ENCODE results near the gene PPP1R14C. TPM values are rescaled to one million over a fixed set of nuclear protein-coding genes. Genes with fewer than 3 reads are reported as not detected.

Gene PPP1R14C
- total RNA-seq, 1 experiment from 2014 or later = 12.1 TPM

- Histone ChIP-seq H4K20me1 (ENCODE audit: insufficient read depth) (no peaks in the 10 kb centered on the region), H3F3A (ENCODE audit: insufficient read depth, low read depth) (no peaks in the 10 kb centered on the region), H3K79me2 (ENCODE audit: low read depth) (no peaks in the 10 kb centered on the region), H3K4me2 (no peak overlapping the region), H3K27me3 (ENCODE audit: insufficient read depth, low read depth) (no peaks in the 10 kb centered on the region), H3K27ac (no peak overlapping the region), H3K9me3 (ENCODE audit: insufficient read depth, low read depth) (no peaks in the 10 kb centered on the region), H3K4me3 (no peak overlapping the region), H3K36me3 (ENCODE audit: low read depth) (no peaks in the 10 kb centered on the region), H3K9me2 (ENCODE audit: insufficient read depth) (no peaks in the 10 kb centered on the region), H3K4me1 (replicated peaks; ENCODE audit: insufficient read depth) (peaks cover 13% of the 10 kb centered on the region), H2AFZ (no peak overlapping the region)
- intact Hi-C loops (cut with micrococcal nuclease; ENCODE audit: unreplicated experiment) = no loop called here
- BruUV-seq (replicated peaks) = no TSS peak
- CTCF ChIA-PET = no interaction called here
- TF ChIP-seq EZH2 (IDR thresholded peaks at IDR 0.05; ENCODE audit: low read depth) = no peak
- TF ChIP-seq, protein P1, sequence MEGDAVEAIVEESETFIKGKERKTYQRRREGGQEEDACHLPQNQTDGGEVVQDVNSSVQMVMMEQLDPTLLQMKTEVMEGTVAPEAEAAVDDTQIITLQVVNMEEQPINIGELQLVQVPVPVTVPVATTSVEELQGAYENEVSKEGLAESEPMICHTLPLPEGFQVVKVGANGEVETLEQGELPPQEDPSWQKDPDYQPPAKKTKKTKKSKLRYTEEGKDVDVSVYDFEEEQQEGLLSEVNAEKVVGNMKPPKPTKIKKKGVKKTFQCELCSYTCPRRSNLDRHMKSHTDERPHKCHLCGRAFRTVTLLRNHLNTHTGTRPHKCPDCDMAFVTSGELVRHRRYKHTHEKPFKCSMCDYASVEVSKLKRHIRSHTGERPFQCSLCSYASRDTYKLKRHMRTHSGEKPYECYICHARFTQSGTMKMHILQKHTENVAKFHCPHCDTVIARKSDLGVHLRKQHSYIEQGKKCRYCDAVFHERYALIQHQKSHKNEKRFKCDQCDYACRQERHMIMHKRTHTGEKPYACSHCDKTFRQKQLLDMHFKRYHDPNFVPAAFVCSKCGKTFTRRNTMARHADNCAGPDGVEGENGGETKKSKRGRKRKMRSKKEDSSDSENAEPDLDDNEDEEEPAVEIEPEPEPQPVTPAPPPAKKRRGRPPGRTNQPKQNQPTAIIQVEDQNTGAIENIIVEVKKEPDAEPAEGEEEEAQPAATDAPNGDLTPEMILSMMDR (conservative IDR thresholded peaks at IDR 0.05) = no peak
- POLR2A ChIA-PET (ENCODE audit: unreplicated experiment) = no interaction called here
- DNase-seq = no peak
Measured at GRCh38 chr6:150272976-150273315, 130.1 kb downstream of the PPP1R14C start.

DNA sequence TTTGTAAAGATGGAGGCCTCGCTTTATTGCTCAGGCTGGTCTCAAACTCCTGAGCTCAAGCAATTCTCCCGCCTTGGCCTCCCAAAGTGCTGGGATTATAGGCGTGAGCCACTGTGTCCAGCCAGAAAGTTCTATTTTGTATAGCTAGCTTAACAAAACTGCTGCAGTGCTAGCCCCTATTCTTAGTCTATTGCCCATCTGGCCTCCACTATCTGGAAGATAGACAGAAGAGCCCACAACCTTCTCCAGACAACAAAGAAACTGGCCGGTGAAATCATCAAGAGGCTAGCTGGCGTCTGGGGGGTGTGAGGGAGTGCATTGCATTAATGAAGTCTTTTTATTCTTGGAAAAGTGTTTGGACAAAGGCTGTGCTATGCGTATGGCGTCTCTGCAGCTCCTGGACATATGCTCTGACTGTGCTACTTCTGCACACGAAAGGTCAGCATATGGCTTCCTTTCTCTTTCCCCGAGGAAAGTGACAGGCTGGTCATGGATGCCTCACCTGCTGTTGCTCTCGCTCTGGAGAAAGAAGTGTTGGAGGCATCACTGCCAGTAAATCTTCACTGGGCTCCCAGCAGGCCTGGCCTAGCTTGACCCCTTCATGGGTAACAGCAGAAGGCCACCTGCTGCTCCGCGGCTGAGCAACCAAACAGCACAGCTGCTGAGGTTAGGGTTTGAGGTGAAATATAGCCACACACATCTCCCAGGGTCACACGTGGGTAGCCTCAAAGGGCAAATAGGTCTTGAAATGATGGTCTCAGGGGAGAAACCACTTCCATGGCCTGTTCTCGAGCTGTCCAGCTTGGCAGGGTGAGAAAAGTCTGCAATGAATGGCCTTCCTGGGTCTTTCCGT is 130.8 kb downstream of the PPP1R14C start:
- H3K4me2 ChIP-seq = no peak overlapping the region
- ChIA-PET POLR2A (ENCODE audit: unreplicated experiment) (no interaction called here), CTCF (no interaction called here)
- H3K79me2 ChIP-seq (ENCODE audit: low read depth) = no peaks in the 10 kb centered on the region
- TF ChIP-seq, protein P1 (conservative IDR thresholded peaks at IDR 0.05) = no peak
- no peak overlapping the region for H2AFZ ChIP-seq
- H3K27me3 ChIP-seq (ENCODE audit: insufficient read depth, low read depth) = no peaks in the 10 kb centered on the region
- no TSS peak for BruUV-seq (replicated peaks)
- peaks cover 13% of the 10 kb centered on the region for H3K4me1 ChIP-seq (replicated peaks; ENCODE audit: insufficient read depth)
- H3K4me3 ChIP-seq = no peak overlapping the region
- H3K9me2 ChIP-seq (ENCODE audit: insufficient read depth) = no peaks in the 10 kb centered on the region
- no peaks in the 10 kb centered on the region for H4K20me1 ChIP-seq (ENCODE audit: insufficient read depth)
- DNase-seq = no peak
- H3F3A ChIP-seq (ENCODE audit: insufficient read depth, low read depth) = no peaks in the 10 kb centered on the region
- H3K27ac ChIP-seq = no peak overlapping the region
- no peaks in the 10 kb centered on the region for H3K36me3 ChIP-seq (ENCODE audit: low read depth)
- no peaks in the 10 kb centered on the region for H3K9me3 ChIP-seq (ENCODE audit: insufficient read depth, low read depth)
- intact Hi-C loops (cut with micrococcal nuclease; ENCODE audit: unreplicated experiment) = no loop called here

GRCh38 chr6:150275489-150275888 is 132.6 kb downstream of the PPP1R14C start:
- Histone ChIP-seq H3K27me3 (ENCODE audit: insufficient read depth, low read depth) (no peaks in the 10 kb centered on the region), H3K36me3 (ENCODE audit: low read depth) (no peaks in the 10 kb centered on the region), H3F3A (ENCODE audit: insufficient read depth, low read depth) (no peaks in the 10 kb centered on the region), H3K4me2 (no peak overlapping the region), H3K9me3 (ENCODE audit: insufficient read depth, low read depth) (no peaks in the 10 kb centered on the region), H3K4me3 (no peak overlapping the region), H3K4me1 (replicated peaks; ENCODE audit: insufficient read depth) (peaks cover under 1% of the 10 kb centered on the region; the same call in 1 of the 2 replicates), H2AFZ (no peak overlapping the region), H3K27ac (no peak overlapping the region), H3K79me2 (ENCODE audit: low read depth) (no peaks in the 10 kb centered on the region), H3K9me2 (ENCODE audit: insufficient read depth) (no peaks in the 10 kb centered on the region), H4K20me1 (ENCODE audit: insufficient read depth) (no peaks in the 10 kb centered on the region)
- BruUV-seq (replicated peaks) = no TSS peak
- intact Hi-C loops (cut with micrococcal nuclease; ENCODE audit: unreplicated experiment) = no loop called here
- TF ChIP-seq EZH2 (IDR thresholded peaks at IDR 0.05; ENCODE audit: low read depth) = no peak
- TF ChIP-seq, protein P1 (conservative IDR thresholded peaks at IDR 0.05) = no peak
- ChIA-PET CTCF (interaction anchor here (0.6 kb wide), 1 partner anchor 128 kb away, joined by 10 read pairs; no protein-coding TSS in a partner anchor), POLR2A (ENCODE audit: unreplicated experiment) (no interaction called here)
- DNase-seq = no peak

Measured in PC-9 (cell line).